CD14-positive monocyte (primary cell): ENCODE data around the gene ARPC1B. TPM values are rescaled to one million over a fixed set of nuclear protein-coding genes. Genes with fewer than 3 reads are reported as not detected.
"Not testable (repeated sequence)": the region's sequence is repeated elsewhere in the genome, so short reads cannot be mapped to it uniquely, and the experiment has no call there.

Experiments
- DNase-seq, 3 donors: peaks; one replicate each; pipeline ENCODE4 v3.0.0-alpha.2; 2011 to 2022
- H2AFZ ChIP-seq: 2 replicates; pipeline ENCODE4 v1.6.0; 2012; ENCODE audit warnings: mild to moderate bottlenecking, low read depth, low read length, inconsistent platforms; ENCODE audit not compliant: insufficient read depth, poor library complexity, severe bottlenecking
- H3K27ac ChIP-seq, 2 donors: 1 replicate in 1 of 2; 2 replicates in 1 of 2; pipeline ENCODE4 v1.5.1; 2012 to 2013; ENCODE audit warnings: low read length in 2 of 2, control low read depth in 1 of 2, inconsistent platforms in 1 of 2, low read depth in 1 of 2, mild to moderate bottlenecking in 1 of 2
- H3K27me3 ChIP-seq, 2 donors: one replicate each; pipeline versions ENCODE4 v1.6.0 to v1.6.1; 2011 to 2013; ENCODE audit warnings: low read length in 2 of 2; ENCODE audit not compliant: control insufficient read depth in 2 of 2, insufficient read depth in 2 of 2
- H3K36me3 ChIP-seq, 2 donors: replicated peaks in 1 of 2; 1 replicate in 1 of 2; 2 replicates in 1 of 2; pipeline versions ENCODE4 v1.5.1 to v1.6.1; 2012 to 2013; ENCODE audit warnings: low read length in 2 of 2, control low read depth in 1 of 2, inconsistent platforms in 1 of 2, mild to moderate bottlenecking in 1 of 2; ENCODE audit not compliant: insufficient read depth in 2 of 2, control insufficient read depth in 1 of 2
- H3K4me1 ChIP-seq, 2 donors: 1 replicate in 1 of 2; 2 replicates in 1 of 2; pipeline versions ENCODE4 v1.5.1 to v1.6.1; 2012 to 2013; ENCODE audit warnings: low read length in 2 of 2, control low read depth in 1 of 2, inconsistent platforms in 1 of 2, mild to moderate bottlenecking in 1 of 2, moderate library complexity in 1 of 2; ENCODE audit not compliant: insufficient read depth in 2 of 2, control insufficient read depth in 1 of 2
- H3K4me2 ChIP-seq: replicated peaks from 2 replicates; pipeline ENCODE3; 2012; ENCODE audit warnings: low read length, moderate library complexity, mild to moderate bottlenecking; ENCODE audit not compliant: poor library complexity, severe bottlenecking; ENCODE audit errors: extremely low read depth
- H3K4me3 ChIP-seq, 3 experiments: fragments of 200-600 bp in 1 of 3; sonication (generic) in 1 of 3; replicated peaks in 1 of 3; 1 replicate in 2 of 3; 2 replicates in 1 of 3; pipeline ENCODE4 v1.5.1; 2011 to 2013; ENCODE audit warnings: low read length in 3 of 3, mild to moderate bottlenecking in 3 of 3, control low read depth in 2 of 3, low read depth in 2 of 3, inconsistent platforms in 1 of 3, moderate library complexity in 1 of 3
- H3K79me2 ChIP-seq: 2 replicates; pipeline ENCODE4 v1.6.0; 2012; ENCODE audit warnings: mild to moderate bottlenecking, control low read depth, inconsistent platforms, low read length, moderate library complexity; ENCODE audit not compliant: insufficient read depth
- H3K9ac ChIP-seq: 2 replicates; pipeline ENCODE4 v1.6.0; 2017; ENCODE audit warnings: low read length, mild to moderate bottlenecking; ENCODE audit not compliant: insufficient read depth, poor library complexity, severe bottlenecking
- H3K9me3 ChIP-seq, 2 donors: replicated peaks in 1 of 2; 1 replicate in 1 of 2; 2 replicates in 1 of 2; pipeline versions ENCODE4 v1.5.1 to v1.6.1; 2012 to 2013; ENCODE audit warnings: low read length in 2 of 2, control low read depth in 1 of 2; ENCODE audit not compliant: control insufficient read depth in 1 of 2, insufficient read depth in 1 of 2
- H4K20me1 ChIP-seq: 2 replicates; pipeline ENCODE4 v1.6.0; 2012; ENCODE audit warnings: mild to moderate bottlenecking, low read length, control low read depth, moderate library complexity; ENCODE audit not compliant: insufficient read depth
- H3K27ac Mint-ChIP-seq, 7 donors: one replicate each; pipeline ENCODE4 v1.8.0; 2020; ENCODE audit warnings: mild to moderate bottlenecking in 7 of 7, mixed read lengths in 7 of 7, moderate library complexity in 6 of 7, inconsistent platforms in 2 of 7
- H3K27me3 Mint-ChIP-seq, 3 donors: one replicate each; pipeline ENCODE4 v1.8.0; 2021 to 2022; ENCODE audit warnings: low read depth in 3 of 3, mild to moderate bottlenecking in 3 of 3, mixed read lengths in 3 of 3, moderate library complexity in 3 of 3, inconsistent platforms in 1 of 3
- H3K36me3 Mint-ChIP-seq, 2 donors: one replicate each; pipeline ENCODE4 v1.8.0; 2020; ENCODE audit warnings: mixed read lengths in 2 of 2, inconsistent platforms in 1 of 2, mild to moderate bottlenecking in 1 of 2
- H3K4me1 Mint-ChIP-seq: one replicate; pipeline ENCODE4 v1.8.0; 2020; ENCODE audit warnings: mild to moderate bottlenecking, mixed read lengths
- H3K4me3 Mint-ChIP-seq, 2 donors: one replicate each; pipeline ENCODE4 v1.8.0; 2020; ENCODE audit warnings: mild to moderate bottlenecking in 2 of 2, mixed read lengths in 2 of 2, moderate library complexity in 1 of 2
- H3K9me3 Mint-ChIP-seq, 7 donors: one replicate each; pipeline ENCODE4 v1.8.0; 2020 to 2022; ENCODE audit warnings: mixed read lengths in 7 of 7, mild to moderate bottlenecking in 6 of 7, moderate library complexity in 6 of 7, inconsistent platforms in 2 of 7
- CTCF ChIP-seq: fragments of 200-600 bp; IDR thresholded peaks from one replicate; pipeline ENCODE4 v1.8.0; 2022; ENCODE audit warnings: antibody characterized with exemption, mild to moderate bottlenecking
- WGBS: methylation state at CpG from one replicate; pipeline ENCODE4 v1.1.5; 2013; ENCODE audit warnings: missing lambda C conversion rate; ENCODE audit not compliant: insufficient coverage; 5-methylcytosine and 5-hydroxymethylcytosine counted together
- intact Hi-C, 2 donors: fragments of 100-400 bp; cut with micrococcal nuclease; formaldehyde crosslinking; loops; one replicate each; pipeline versions ENCODE4 v1.15.0 to v1.15.1; 2023
- polyA plus RNA-seq, 3 donors: library from polyadenylated mRNA; depleted of rRNA in 1 of 3; unstranded in 2 of 3; stranded (reverse) in 1 of 3; fragments of 300-500 nt in 2 of 3; fragments of >200 nt in 1 of 3; fragmentation: Illumina TruSeq in 2 of 3; gene quantifications; 1 replicate in 2 of 3; 2 replicates in 1 of 3; pipeline ENCODE4 v1.2.3, GENCODE V29; 2012 to 2021

ARPC1B gene
- polyA plus RNA-seq, 3 donors, result 1,179 to 1,362 (median 1,282) TPM

DNA sequence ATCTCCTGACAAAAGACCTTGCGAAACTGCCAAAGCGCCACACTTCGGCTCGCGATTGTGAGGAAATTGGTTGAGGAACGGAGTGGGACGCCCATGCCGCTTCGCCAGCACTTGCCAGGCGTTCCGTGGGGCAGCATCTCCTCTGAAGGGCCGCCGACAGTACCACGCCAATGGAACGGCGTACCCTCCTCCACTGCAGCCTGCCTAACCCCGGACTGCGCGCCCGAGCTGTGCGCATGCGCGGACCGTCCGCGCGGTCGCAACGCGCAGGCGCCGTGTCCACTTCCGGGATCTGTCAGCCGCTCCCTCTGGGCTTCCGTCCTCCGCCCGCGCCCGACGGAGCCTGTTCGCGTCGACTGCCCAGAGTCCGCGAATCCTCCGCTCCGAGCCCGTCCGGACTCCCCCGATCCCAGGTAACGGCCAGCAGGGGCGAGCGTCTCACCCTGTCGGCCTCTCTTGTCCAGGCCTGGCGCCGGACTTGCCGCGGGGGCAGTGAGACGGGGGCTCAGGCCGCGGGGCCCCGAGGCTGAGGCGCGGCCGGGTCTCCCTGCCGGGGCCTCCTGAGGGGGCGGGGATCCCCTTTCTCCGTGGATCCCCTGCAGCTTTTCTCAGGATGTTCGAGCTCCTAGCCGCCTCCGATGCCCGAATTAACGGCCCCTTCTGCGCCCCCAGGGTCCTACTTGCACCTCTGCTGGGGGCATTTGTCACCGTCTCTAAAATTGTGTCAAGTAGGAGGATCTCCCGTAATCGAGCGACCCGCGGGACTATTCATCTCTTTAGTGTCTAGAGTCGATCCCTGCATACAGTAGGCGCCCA, 48.7 kb upstream of the ARPC1B start, which contains the start of gene ARPC1A:
Gene ARPC1A (plus strand): TSS at position 307 of the 816 bp plus-strand sequence. CDS start 7,456 bp downstream, outside the sequence.
- H3K9me3 ChIP-seq, result no peaks in the 10 kb centered on the region
- no peaks in the 10 kb centered on the region for H3K27me3 ChIP-seq
- peaks cover 0 to 1% (median 0%) of the 10 kb centered on the region in 3 donors for H3K27me3 Mint-ChIP-seq
- peak within 1 kb of the TSS; percentile 86 to 96 (median 91) for H3K27ac Mint-ChIP-seq
- peaks cover 48% of the 10 kb centered on the region for H3K4me1 Mint-ChIP-seq
- peak within 1 kb of the TSS; percentile 93 to 94 for H3K4me3 Mint-ChIP-seq
- H3K4me1 ChIP-seq, result peaks cover 44 to 57% of the 10 kb centered on the region in 2 donors
- H3K4me2 ChIP-seq, result peak within 1 kb of the TSS; percentile 92
- DNase-seq, result peak; percentile 87 to 92 (median 91)
- peak; percentile 22 for TF ChIP-seq CTCF
- peak within 1 kb of the TSS; percentile 62 to 92 (median 84) for H3K4me3 ChIP-seq
- WGBS, result under 1% methylated on average over 81 of the region's 82 CpGs
- no peaks in the 10 kb centered on the region for H3K36me3 ChIP-seq
- peaks cover 2 to 4% of the 10 kb centered on the region in 2 donors for H3K36me3 Mint-ChIP-seq
- H3K27ac ChIP-seq, result peak within 1 kb of the TSS; percentile 38 to 90
- H4K20me1 ChIP-seq, result peaks cover 34% of the 10 kb centered on the region
- intact Hi-C loops, result loop anchor here (5.0 to 10.0 kb wide), 2 partner anchors 183 to 451 kb away; partner anchors contain the start of genes SMURF1 (in 1 of the 2), TMEM130 (in 1 of the 2) and TRRAP (in 1 of the 2)
- H3K79me2 ChIP-seq, result peaks cover 59% of the 10 kb centered on the region
- H3K9ac ChIP-seq, result peak within 1 kb of the TSS; percentile 95
- peaks cover 0 to 1% (median 0%) of the 10 kb centered on the region in 7 donors for H3K9me3 Mint-ChIP-seq
- H2AFZ ChIP-seq, result peak within 1 kb of the TSS; percentile 99

DNA sequence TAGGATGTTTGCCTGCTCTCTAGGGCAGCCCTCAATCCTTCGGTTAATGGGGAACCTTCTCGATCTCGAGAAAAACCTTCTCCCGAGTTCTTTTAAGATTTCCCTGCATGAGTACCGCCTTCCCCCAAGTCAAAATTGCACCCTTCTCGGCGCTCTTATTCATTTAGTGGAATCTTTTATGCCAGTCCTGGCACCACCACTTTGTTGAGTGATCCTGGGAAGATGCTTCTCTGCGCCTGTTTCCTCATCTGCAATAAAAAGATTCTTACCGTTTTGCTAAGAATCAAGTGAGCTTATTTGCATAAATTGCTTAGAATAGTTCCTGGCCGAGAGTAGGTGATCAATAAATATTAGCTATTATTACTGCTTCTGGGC, 48.1 kb upstream of the ARPC1B start:
- H3K36me3 ChIP-seq, result no peaks in the 10 kb centered on the region
- no peak for TF ChIP-seq CTCF
- H3K9me3 Mint-ChIP-seq, result peaks cover 0 to 1% (median 0%) of the 10 kb centered on the region in 7 donors
- peak overlapping the region; percentile 86 to 96 (median 91) for H3K27ac Mint-ChIP-seq
- no peak for DNase-seq
- H3K27me3 ChIP-seq, result no peaks in the 10 kb centered on the region
- peak overlapping the region; percentile 62 to 92 (median 84) for H3K4me3 ChIP-seq
- intact Hi-C loops, result loop anchor here (5.0 to 10.0 kb wide), 2 partner anchors 184 to 452 kb away; partner anchors contain the start of genes SMURF1 (in 1 of the 2), TMEM130 (in 1 of the 2) and TRRAP (in 1 of the 2)
- H3K4me2 ChIP-seq, result peak overlapping the region; percentile 92
- WGBS, result 0% methylated on average over 5 of the region's 10 CpGs
- H3K79me2 ChIP-seq, result peaks cover 65% of the 10 kb centered on the region
- peak overlapping the region in 1 of 2 donors; percentile 90 for H3K27ac ChIP-seq
- H3K9me3 ChIP-seq, result no peaks in the 10 kb centered on the region
- H3K4me3 Mint-ChIP-seq, result peak overlapping the region; percentile 93 to 94
- H3K4me1 ChIP-seq, result peaks cover 50 to 63% of the 10 kb centered on the region in 2 donors
- H3K27me3 Mint-ChIP-seq, result peaks cover 0 to 1% (median 0%) of the 10 kb centered on the region in 3 donors
- H4K20me1 ChIP-seq, result peaks cover 40% of the 10 kb centered on the region
- peaks cover 4 to 5% of the 10 kb centered on the region in 2 donors for H3K36me3 Mint-ChIP-seq
- peak overlapping the region; percentile 99 for H2AFZ ChIP-seq
- peaks cover 54% of the 10 kb centered on the region for H3K4me1 Mint-ChIP-seq
- H3K9ac ChIP-seq, result peak overlapping the region; percentile 95

GRCh38 chr7:99330314-99330961, 44.1 kb upstream of the ARPC1B start:
- Histone ChIP-seq H3K27ac (peak overlapping the region; percentile 54 to 81), H3K4me3 (peak overlapping the region in 1 of 3 experiments; percentile 28), H3K4me1 (peaks cover 47 to 63% of the 10 kb centered on the region in 2 donors), H3K4me2 (peak overlapping the region; percentile 40), H4K20me1 (peaks cover 79% of the 10 kb centered on the region), H3K36me3 (peaks cover 12 to 31% of the 10 kb centered on the region in 2 donors), H3K79me2 (peaks cover 97% of the 10 kb centered on the region)
- Mint-ChIP-seq H3K36me3 (peaks cover 20 to 36% of the 10 kb centered on the region in 2 donors), H3K4me3 (peak overlapping the region in 1 of 2 donors; percentile 63), H3K4me1 (peaks cover 53% of the 10 kb centered on the region), H3K27ac (peak overlapping the region; percentile 88 to 97 (median 96))
- H3K9me3 ChIP-seq, H3K9ac ChIP-seq, H3K27me3 Mint-ChIP-seq, H3K27me3 ChIP-seq, H3K9me3 Mint-ChIP-seq, H2AFZ ChIP-seq: not testable (repeated sequence)
- 39% methylated on average over 5 of the region's 8 CpGs for WGBS
- intact Hi-C loops, result loop anchor here in 1 of 2 donors (5.0 kb wide), 1 partner anchor 47 kb away; no protein-coding TSS in a partner anchor
- peak; percentile 82 to 91 (median 90) for DNase-seq
